GM12872 (cell line): ENCODE measurements around the gene GPR32.

ENCODE experiments used
- TF ChIP-seq, protein P1 (sequence below): IDR thresholded peaks from 3 replicates; pipeline ENCODE4 v1.5.1; 2011; ENCODE audit warnings: low read depth, mild to moderate bottlenecking, low read length, moderate library complexity; ENCODE audit not compliant: insufficient read depth

The GPR32 gene

GRCh38 chr19:50777830-50778303 is 7.6 kb downstream of the GPR32 start:
- TF ChIP-seq, protein P1, sequence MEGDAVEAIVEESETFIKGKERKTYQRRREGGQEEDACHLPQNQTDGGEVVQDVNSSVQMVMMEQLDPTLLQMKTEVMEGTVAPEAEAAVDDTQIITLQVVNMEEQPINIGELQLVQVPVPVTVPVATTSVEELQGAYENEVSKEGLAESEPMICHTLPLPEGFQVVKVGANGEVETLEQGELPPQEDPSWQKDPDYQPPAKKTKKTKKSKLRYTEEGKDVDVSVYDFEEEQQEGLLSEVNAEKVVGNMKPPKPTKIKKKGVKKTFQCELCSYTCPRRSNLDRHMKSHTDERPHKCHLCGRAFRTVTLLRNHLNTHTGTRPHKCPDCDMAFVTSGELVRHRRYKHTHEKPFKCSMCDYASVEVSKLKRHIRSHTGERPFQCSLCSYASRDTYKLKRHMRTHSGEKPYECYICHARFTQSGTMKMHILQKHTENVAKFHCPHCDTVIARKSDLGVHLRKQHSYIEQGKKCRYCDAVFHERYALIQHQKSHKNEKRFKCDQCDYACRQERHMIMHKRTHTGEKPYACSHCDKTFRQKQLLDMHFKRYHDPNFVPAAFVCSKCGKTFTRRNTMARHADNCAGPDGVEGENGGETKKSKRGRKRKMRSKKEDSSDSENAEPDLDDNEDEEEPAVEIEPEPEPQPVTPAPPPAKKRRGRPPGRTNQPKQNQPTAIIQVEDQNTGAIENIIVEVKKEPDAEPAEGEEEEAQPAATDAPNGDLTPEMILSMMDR: no peak

- TF ChIP-seq, protein P1: no peak
Measured at GRCh38 chr19:50778906-50779430, 8.7 kb downstream of the GPR32 start.

GRCh38 chr19:50779504-50780457 is 9.5 kb downstream of the GPR32 start:
- TF ChIP-seq, protein P1: no peak

DNA sequence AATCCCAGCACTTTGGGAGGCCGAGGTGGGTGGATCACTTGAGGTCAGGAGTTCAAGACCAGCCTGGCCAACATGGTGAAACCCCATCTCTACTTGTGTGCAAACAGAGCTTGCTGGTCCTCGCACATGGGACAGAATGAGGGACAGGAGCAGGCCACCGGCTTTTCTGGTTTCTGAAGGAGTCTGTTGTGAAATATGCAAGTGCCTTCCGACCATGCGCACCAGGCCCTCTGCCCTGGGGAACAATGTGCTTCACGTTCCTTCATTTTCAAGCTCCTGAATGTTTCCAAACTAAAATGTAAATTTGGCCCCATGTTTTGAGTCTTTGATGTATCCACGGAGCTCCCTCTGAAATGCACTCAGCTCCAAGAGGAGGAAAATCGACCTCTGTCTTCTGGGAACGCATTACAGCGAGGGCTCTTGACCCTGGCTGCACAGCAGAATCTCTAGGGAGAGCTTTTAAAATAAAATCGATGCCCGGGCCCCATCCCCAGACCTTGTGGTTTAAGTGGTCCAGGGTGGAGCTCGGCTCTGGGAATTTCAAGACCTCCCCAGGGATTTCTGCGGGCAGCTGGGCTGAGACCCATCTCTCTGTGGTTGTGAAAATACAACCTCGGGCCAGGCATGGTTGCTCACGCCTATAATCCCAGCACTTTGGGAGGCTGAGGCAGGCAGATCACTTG is 10.6 kb downstream of the GPR32 start:
- TF ChIP-seq, protein P1: no peak

DNA sequence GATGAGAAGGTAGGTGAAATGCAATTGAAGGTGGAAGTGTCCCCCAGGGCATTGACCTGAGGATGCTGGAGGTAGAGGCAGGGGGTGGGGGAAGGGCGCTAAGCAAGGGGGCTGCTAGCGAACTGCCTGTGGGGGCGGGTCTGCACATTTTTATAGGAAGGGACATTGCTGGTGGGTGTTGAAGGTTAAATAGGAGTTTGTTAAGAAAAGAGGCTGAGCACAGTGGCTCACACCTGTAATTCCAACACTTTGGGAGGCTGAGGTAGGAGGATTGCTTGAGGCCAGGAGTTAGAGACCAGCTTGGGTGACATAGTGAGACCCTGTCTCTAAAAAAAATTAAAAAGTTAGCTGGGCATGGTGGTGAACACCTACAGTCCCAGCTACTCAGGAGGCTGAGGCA is 14.4 kb downstream of the GPR32 start:
- TF ChIP-seq, protein P1: no peak

DNA sequence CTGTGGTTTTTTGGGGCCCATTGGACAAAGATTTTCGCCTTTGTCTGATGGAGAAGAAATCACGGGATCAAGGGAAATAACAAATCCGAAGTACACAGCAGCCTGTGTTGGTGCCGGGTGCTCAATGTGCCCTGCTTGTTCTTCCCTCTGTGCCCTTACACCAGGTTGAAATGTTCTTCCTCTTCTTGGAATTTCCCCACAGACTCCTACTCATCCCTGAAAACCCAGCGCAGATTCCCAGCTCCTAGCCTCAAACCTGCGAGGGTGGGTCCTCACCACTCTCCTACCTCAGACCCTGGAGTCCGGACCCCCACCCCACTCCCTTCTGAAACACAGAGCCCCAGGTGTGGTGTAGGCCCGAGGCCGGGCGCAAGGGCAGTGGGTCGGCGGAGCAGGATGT is 15.1 kb downstream of the GPR32 start:
- TF ChIP-seq, protein P1: no peak

- TF ChIP-seq, protein P1: no peak
Measured at GRCh38 chr19:50790396-50790795, 20.1 kb downstream of the GPR32 start, which contains the start of gene ACP4. TSS of gene ACP4 (plus strand) at chr19:50790415. CDS start at chr19:50790415, 0 bp downstream.
